Osteoblast (primary cell): ENCODE measurements around the gene WDR37. TPM values are rescaled to one million over a fixed set of nuclear protein-coding genes. Genes with fewer than 3 reads are reported as not detected.

ENCODE experiments used
- DNase-seq: peaks from one replicate; pipeline ENCODE4 v3.0.0; 2011; ENCODE audit warnings: low spot score, mixed read lengths; ENCODE audit not compliant: insufficient read length; ENCODE audit errors: missing footprints
- H2AFZ ChIP-seq: 2 replicates; pipeline ENCODE4 v1.6.0; 2011; ENCODE audit warnings: mild to moderate bottlenecking, low read length
- H3K27ac ChIP-seq: 2 replicates; pipeline ENCODE4 v1.5.1; 2011; ENCODE audit warnings: mild to moderate bottlenecking, low read depth, low read length, moderate library complexity
- H3K27me3 ChIP-seq: 2 replicates; pipeline ENCODE4 v1.6.0; 2012; ENCODE audit warnings: mild to moderate bottlenecking, control low read depth, inconsistent platforms, low read length, moderate library complexity; ENCODE audit not compliant: insufficient read depth
- H3K36me3 ChIP-seq: 2 replicates; pipeline ENCODE4 v1.5.1; 2011; ENCODE audit warnings: mild to moderate bottlenecking, low read length, control low read depth, moderate library complexity; ENCODE audit not compliant: insufficient read depth
- H3K4me1 ChIP-seq: 2 replicates; pipeline ENCODE4 v1.5.1; 2011; ENCODE audit warnings: mild to moderate bottlenecking, low read length, control low read depth, moderate library complexity; ENCODE audit not compliant: insufficient read depth
- H3K4me2 ChIP-seq: 2 replicates; pipeline ENCODE4 v1.6.0; 2011; ENCODE audit warnings: mild to moderate bottlenecking, low read length; ENCODE audit not compliant: insufficient read depth
- H3K4me3 ChIP-seq: fragments of 200-600 bp; sonication (generic); 3 replicates; pipeline ENCODE4 v1.5.1; 2012; ENCODE audit warnings: mild to moderate bottlenecking, low read length, inconsistent platforms; ENCODE audit not compliant: insufficient read depth
- H3K79me2 ChIP-seq: 2 replicates; pipeline ENCODE4 v1.6.0; 2012; ENCODE audit warnings: mild to moderate bottlenecking, low read length, control low read depth, inconsistent platforms; ENCODE audit not compliant: insufficient read depth
- H3K9me3 ChIP-seq: 2 replicates; pipeline ENCODE4 v1.5.1; 2011; ENCODE audit warnings: low read depth, low read length, control low read depth
- H4K20me1 ChIP-seq: 2 replicates; pipeline ENCODE4 v1.6.0; 2012; ENCODE audit warnings: mild to moderate bottlenecking, low read length, control low read depth; ENCODE audit not compliant: insufficient read depth
- total RNA-seq: library from RNA; depleted of rRNA; stranded (reverse); fragments of >200 nt; gene quantifications from 2 replicates; pipeline ENCODE4 v1.2.3, GENCODE V29; 2012
- TF ChIP-seq, protein P1 (sequence below): IDR thresholded peaks from 2 replicates; pipeline ENCODE4 v1.5.1; 2011; ENCODE audit warnings: mild to moderate bottlenecking, low read depth, low read length, moderate library complexity; ENCODE audit errors: extremely low read depth

The WDR37 gene
- total RNA-seq, 1 donor = 18.8 TPM

DNA sequence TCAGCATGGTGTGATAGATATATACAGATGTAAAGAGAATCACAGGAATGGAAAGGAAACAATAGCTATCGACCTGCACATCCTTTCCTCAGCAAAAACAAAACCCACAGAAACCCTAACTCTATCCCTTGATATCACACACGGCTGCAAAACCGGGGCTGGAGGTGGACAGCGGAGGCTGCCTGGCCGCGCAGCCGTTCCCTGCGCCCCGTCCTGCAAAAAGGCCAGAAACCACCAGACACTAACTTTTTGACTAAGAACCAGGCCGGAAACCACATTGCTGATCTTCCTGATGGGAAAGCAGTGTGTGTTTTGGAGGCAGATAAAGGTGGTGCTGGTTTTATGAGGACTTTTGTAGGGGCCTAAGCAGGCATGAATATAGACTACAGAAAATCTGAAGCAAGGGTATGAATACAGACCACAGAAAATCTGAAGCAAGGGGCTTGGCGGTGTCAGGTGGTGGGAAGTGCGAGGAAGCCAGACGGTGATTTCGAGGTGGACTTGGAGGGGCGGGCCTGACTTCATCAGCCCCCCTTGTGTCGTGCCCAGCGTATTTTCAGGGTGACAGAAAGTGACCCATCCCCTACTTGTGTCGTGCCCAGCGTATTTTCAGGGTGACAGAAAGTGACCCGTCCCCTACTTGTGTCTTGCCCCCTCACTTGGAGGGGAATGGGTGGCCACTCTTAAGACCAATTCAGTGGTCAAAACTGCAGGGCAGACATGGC, 123.3 kb downstream of the WDR37 start:
- no peak for DNase-seq

DNA sequence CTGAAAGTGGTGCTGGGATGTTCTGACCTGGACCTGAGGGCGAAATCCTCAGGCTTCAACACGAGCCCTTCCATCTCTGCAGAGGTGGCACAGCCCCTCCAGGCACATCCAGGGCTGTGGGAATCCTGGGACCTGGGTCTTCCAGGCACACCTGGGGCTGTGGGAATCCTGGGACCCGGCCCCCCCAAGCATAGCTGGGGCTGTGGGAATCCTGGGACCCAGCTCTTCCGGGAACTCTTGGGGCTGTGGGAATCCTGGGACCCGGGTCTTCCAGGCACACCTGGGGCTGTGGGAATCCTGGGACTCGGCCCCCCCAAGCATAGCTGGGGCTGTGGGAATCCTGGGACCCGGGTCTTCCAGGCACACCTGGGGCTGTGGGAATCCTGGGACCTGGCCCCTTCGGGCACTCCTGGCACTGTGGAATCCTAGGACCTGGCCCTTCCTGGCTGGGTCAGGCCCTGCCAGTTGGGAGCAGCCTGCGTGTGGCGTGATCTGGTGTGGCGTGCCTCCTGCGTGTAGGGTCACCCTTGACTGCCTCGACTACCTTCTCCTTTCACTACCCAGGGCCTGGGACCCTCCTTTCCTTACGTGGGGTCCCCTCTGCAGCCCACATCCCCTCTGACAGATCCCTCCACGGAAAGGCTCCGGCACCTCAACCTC, 124.0 kb downstream of the WDR37 start:
- Histone ChIP-seq H3K27me3 (no peaks in the 10 kb centered on the region), H3K4me2 (no peak overlapping the region), H3K9me3 (no peaks in the 10 kb centered on the region), H3K27ac (no peak overlapping the region), H3K36me3 (no peaks in the 10 kb centered on the region), H3K4me3 (no peak overlapping the region), H3K79me2 (no peaks in the 10 kb centered on the region), H4K20me1 (no peaks in the 10 kb centered on the region), H3K4me1 (no peaks in the 10 kb centered on the region), H2AFZ (no peak overlapping the region)
- no peak for DNase-seq
- TF ChIP-seq, protein P1, sequence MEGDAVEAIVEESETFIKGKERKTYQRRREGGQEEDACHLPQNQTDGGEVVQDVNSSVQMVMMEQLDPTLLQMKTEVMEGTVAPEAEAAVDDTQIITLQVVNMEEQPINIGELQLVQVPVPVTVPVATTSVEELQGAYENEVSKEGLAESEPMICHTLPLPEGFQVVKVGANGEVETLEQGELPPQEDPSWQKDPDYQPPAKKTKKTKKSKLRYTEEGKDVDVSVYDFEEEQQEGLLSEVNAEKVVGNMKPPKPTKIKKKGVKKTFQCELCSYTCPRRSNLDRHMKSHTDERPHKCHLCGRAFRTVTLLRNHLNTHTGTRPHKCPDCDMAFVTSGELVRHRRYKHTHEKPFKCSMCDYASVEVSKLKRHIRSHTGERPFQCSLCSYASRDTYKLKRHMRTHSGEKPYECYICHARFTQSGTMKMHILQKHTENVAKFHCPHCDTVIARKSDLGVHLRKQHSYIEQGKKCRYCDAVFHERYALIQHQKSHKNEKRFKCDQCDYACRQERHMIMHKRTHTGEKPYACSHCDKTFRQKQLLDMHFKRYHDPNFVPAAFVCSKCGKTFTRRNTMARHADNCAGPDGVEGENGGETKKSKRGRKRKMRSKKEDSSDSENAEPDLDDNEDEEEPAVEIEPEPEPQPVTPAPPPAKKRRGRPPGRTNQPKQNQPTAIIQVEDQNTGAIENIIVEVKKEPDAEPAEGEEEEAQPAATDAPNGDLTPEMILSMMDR = no peak

More for the DNA sequence above, 123.3 kb downstream of the WDR37 start:
- Histone ChIP-seq H3K27ac (no peak overlapping the region), H3K4me3 (no peak overlapping the region), H3K9me3 (no peaks in the 10 kb centered on the region), H2AFZ (no peak overlapping the region), H3K27me3 (no peaks in the 10 kb centered on the region), H3K36me3 (no peaks in the 10 kb centered on the region), H3K4me1 (no peaks in the 10 kb centered on the region), H3K79me2 (no peaks in the 10 kb centered on the region), H3K4me2 (no peak overlapping the region), H4K20me1 (no peaks in the 10 kb centered on the region)
- TF ChIP-seq, protein P1 = no peak

DNA sequence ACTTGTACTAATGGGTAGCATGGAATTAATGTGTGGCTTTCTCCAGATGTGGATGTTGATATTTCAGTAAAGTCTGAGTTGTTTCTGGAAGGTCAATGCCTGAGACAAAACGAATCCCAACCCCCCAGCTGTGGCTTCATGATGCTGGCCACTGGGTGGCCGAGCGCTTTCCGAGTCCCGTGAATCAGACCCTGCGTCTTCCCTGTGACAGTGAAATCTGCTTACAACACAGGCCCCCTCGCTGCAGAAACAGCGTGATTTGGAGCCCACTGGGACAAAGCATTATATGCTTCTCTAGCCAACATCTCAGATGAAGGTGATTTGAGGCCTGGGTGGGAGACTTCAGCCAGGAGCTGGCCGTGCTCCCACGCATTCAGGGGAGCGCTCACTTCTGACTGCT, 124.7 kb downstream of the WDR37 start:
- Histone ChIP-seq H2AFZ (no peak overlapping the region), H3K4me1 (no peaks in the 10 kb centered on the region), H3K27me3 (no peaks in the 10 kb centered on the region), H4K20me1 (no peaks in the 10 kb centered on the region), H3K9me3 (no peaks in the 10 kb centered on the region), H3K79me2 (no peaks in the 10 kb centered on the region), H3K36me3 (no peaks in the 10 kb centered on the region), H3K4me2 (no peak overlapping the region), H3K4me3 (no peak overlapping the region), H3K27ac (no peak overlapping the region)
- TF ChIP-seq, protein P1 = no peak
- no peak for DNase-seq

Other genes with a start within 250 kb of the WDR37 start
- 44.5 and 46.0 TPM in 2 replicates for gene LARP4B, start 124.7 kb upstream of the WDR37 start, total RNA-seq
- gene GTPBP4, start 68.0 kb upstream of the WDR37 start, total RNA-seq = 25.0 and 27.1 TPM in 2 replicates
- gene IDI2, start 30.5 kb upstream of the WDR37 start, total RNA-seq = not detected in 2 replicates
- 104 and 123 TPM in 2 replicates for gene IDI1, start 7.3 kb upstream of the WDR37 start, total RNA-seq